ENCODE data around the gene RFLNA.
A peak's percentile ranks its signal among the peaks of the same experiment; 100 is the strongest.

Gene RFLNA

GRCh38 chr12:124304314-124304790 is 9.5 kb downstream of the RFLNA start:
- DNase-seq: no peak

- DNase-seq: no peak
These were observed 10.2 kb downstream of the RFLNA start for GRCh38 chr12:124305136-124305535.

GRCh38 chr12:124305776-124306685 is 11.1 kb downstream of the RFLNA start:
- no peak for DNase-seq

DNA sequence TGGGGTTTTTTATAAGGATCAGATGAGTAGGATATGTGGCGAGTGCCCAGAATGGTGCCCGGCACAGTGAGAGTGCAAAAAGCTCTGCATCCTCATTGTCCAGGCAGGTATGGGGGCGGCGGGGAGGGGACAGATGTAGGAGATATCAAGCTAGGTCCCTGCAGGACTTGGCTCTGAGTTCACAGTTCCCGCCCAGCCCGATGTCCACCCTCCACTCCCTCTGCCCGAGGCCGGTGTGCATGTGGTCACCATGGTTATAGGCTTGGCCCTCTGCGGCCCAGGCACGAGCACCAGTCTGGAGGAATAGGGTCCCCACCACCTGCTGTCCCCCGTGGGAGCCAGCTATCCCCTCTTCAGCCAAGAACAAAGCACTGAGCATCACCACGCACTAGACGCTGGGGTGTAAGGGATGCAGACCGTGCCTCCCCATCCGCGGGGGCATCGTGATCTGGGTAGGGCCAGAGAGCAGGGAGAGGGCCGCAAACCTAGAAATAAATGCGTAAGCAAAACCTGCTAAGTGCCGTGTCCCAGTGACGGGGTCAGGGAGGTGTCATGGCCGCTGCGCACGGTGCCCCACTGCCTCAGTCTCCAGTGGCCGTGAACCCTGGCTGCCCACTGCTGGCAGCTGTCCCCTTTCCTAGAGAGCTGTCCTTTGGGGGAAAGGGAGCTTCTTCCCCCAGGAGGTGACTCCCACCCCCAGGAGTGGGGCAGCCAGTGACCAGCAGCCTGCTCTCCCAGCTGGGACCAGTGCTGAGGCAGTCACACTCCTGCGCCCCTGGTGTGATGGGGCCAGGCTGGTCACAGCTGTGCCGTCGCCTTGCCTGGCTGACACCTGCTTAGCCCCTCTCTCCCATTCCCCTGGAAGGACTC is 12.0 kb downstream of the RFLNA start:
- DNase-seq: no peak

DNA sequence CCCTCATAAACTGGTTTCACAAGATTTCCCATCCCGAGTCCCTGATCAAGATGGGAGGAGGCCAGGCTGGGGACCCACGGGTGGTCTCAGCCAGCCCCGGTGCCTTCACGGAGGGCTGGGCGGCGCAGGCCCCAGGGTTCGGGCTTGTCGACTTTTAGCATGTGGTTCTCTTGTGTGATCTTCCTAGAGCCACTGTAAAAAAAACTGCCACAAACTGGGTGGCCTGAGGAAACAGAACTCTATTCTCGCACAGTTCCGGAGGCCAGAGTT is 12.6 kb downstream of the RFLNA start:
- DNase-seq: no peak

DNA sequence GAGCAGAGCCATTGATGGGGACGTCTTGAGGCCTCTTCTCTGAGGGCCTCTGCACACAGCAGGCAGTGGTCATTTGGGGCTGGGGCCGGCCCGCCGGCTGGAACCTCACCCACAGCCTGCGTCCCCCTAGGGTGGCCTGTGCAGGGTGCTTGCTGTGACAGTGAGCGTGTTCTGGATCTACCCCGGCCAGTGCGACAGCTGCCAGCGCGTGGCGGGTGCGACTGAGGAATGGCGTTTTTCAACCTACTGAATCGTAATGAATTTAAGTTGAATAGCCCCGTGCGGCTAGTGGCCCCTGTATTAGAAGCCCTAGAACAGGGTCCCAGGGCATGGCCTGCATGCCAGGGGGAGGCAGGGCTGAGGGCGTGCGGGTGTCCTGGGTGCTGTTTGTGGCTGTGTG is 13.8 kb downstream of the RFLNA start:
- DNase-seq: no peak

- DNase-seq: no peak
These were observed 14.3 kb downstream of the RFLNA start for GRCh38 chr12:124309231-124309630.

GRCh38 chr12:124309744-124310143 is 14.9 kb downstream of the RFLNA start:
- DNase-seq: no peak

DNA sequence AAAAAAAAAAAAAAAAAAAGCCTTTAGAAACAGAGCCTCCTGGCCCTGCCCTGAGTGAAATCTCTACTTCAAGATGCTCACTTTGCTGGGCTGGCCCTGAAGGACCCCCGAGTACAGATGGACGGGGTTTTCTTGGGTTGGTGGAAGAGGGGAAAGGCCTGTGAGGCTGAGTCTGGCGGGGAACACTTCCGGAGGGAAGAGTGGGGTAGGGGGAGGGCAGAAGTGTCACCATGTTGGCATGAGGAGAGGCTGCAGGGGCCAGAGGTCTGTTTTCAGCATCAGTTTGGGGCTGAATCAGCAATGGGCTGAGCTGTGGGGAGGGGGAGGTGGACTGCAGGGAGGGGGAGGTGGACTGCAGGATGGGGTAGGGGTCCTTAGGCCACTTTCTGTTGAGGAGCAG is 15.3 kb downstream of the RFLNA start:
- DNase-seq: no peak

GRCh38 chr12:124310785-124311184 is 15.9 kb downstream of the RFLNA start:
- no peak for DNase-seq

- no peak for DNase-seq
These were observed 16.6 kb downstream of the RFLNA start for GRCh38 chr12:124311292-124312109.

DNA sequence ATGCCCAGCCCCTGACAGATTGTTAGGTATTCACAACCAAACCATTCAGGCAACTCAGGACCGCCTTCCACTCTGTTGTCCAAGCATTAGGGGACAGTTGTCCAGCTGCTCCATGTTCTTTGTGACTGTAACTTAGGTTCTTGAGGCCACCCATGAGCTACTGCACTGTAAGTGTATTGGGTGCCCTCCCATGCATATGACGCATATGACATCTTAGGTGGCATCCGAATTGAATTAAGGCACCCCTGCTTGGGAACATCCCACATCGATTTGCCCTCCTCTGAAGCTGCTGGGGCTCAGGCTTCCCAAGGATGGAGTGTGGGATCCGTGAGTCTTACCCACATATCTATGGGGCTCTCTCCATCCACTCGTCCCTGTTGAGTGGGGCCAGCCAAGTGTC is 17.7 kb downstream of the RFLNA start:
- no peak for DNase-seq

GRCh38 chr12:124314207-124314606 is 19.3 kb downstream of the RFLNA start:
- DNase-seq: no peak

DNA sequence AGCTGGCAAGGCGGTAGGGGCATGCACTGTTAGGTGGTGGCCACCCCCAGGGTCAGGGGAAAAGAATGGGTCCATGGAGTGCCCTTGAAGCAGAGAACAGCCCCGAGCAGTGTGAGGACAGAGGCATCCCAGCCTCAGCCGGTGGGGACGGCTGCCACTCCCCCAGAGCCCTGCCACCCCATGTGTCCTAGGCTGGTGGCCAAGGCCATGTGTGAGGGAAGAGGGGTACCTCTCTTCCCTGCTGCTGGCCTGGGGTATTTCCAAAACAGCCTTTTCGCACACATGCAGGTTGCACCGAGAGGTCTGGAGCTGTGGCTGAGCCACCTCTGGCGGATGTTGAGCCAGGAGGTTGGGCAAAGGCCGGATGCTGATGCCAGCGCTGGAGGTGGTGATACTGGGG is 19.9 kb downstream of the RFLNA start:
- DNase-seq: no peak

DNA sequence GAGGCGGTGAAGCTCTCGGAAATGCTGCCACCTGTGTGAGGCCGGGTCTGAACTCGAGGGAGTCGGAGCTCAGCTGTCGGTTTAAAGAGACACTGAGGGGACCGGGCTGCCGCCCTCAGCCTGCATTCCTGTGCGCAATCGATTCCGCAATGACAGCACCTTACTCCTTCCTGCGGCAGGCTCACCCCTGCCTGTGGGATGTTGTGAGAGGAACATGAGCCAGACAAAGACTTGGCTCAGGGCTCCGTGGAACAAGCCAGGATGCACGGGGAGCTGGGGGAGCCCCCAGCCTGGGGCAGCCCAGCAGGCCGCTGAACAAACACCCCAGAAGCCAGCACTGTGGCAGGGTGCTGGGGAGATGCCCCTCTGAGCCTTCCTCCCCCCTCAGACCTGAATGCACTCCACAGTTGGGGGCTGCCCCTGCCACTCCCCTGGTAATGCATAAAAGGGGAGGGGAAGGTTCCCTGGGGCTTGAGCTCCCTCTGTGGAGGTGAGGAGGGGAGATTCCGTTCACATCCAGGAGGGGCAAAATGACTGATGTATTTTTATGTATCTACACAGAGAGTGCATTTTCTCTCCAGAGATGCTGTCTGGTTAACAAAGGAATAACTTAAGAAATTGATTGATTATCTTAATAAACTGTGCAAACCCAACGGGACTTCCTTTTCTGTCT is 20.6 kb downstream of the RFLNA start:
- DNase-seq: no peak

GRCh38 chr12:124316257-124316900 is 21.5 kb downstream of the RFLNA start:
- no peak for DNase-seq

- no peak for DNase-seq
These were observed 22.5 kb downstream of the RFLNA start for GRCh38 chr12:124317400-124317799.

DNA sequence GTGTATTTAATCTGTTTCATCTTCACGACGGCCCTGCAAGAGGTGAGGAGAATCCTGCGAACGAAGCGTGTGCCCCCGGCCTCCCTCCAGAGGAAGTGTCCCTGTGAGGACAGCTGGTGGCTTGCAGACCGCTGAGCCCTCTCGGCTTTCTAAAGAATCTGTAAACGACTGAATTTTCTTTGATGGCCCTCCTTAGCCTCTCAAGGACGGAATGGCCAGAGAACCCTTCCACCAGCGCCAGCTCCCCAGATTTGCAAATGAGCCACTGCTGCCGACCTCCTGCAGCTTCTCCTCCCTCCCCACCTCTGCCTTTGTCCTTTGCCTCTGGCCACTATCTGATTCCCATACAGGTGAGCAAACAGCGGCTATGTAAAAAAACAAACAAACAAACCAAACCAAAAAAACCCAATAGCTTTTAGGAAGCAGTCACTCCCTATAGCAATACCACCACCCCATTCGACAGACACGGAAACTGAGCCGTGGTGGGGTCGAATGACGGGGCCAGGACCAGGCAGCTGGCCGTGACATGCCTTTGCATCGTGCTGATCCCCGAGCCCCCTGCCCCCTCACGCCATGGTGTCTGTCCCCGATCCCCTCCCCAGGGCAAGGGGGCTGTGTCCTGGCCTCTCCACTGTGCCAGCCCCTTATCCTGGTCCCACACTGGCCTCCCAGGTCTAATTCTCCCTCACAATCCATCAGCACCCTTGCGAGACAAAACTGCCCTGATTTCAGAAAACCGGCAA is 23.6 kb downstream of the RFLNA start:
- no peak for DNase-seq

- no peak for DNase-seq
These were observed 24.6 kb downstream of the RFLNA start for GRCh38 chr12:124319368-124320050.

GRCh38 chr12:124321040-124321481 is 26.2 kb downstream of the RFLNA start:
- DNase-seq: peak in 1 of 2 experiments; percentile 21
